H9 (cell line): ENCODE data around the gene NOVA2. TPM values are rescaled to one million over a fixed set of nuclear protein-coding genes. Genes with fewer than 3 reads are reported as not detected.

Experiments used
- DNase-seq: peaks from one replicate; pipeline ENCODE4 v3.0.0-alpha.2; 2017
- H2AFZ ChIP-seq: one replicate; pipeline ENCODE4 v1.6.1; 2013; ENCODE audit warnings: mild to moderate bottlenecking, low read length, control low read depth, moderate library complexity
- H2AK5ac ChIP-seq: 2 replicates; pipeline ENCODE4 v1.6.1; 2013; ENCODE audit warnings: low read length, control low read depth, mixed read lengths; ENCODE audit not compliant: insufficient read length
- H2BK120ac ChIP-seq: one replicate; pipeline ENCODE4 v1.6.1; 2013; ENCODE audit warnings: low read depth, mild to moderate bottlenecking, low read length, control low read depth, inconsistent platforms; ENCODE audit not compliant: poor library complexity, severe bottlenecking
- H2BK12ac ChIP-seq: 2 replicates; pipeline ENCODE4 v1.6.1; 2013; ENCODE audit warnings: low read length, control low read depth, mixed read lengths, low read depth; ENCODE audit not compliant: insufficient read length
- H2BK15ac ChIP-seq: 2 replicates; pipeline ENCODE4 v1.6.1; 2013; ENCODE audit warnings: low read depth, low read length, control low read depth
- H2BK20ac ChIP-seq: one replicate; pipeline ENCODE4 v1.6.1; 2013; ENCODE audit warnings: low read depth, mild to moderate bottlenecking, low read length, control low read depth, inconsistent platforms; ENCODE audit not compliant: poor library complexity, severe bottlenecking
- H2BK5ac ChIP-seq: 2 replicates; pipeline ENCODE4 v1.6.1; 2013; ENCODE audit warnings: low read length, control low read depth, mixed read lengths; ENCODE audit not compliant: insufficient read length
- H3K14ac ChIP-seq: 2 replicates; pipeline ENCODE4 v1.6.1; 2013; ENCODE audit warnings: low read length, control low read depth; ENCODE audit not compliant: insufficient read depth
- H3K18ac ChIP-seq: 2 replicates; pipeline ENCODE4 v1.6.1; 2013; ENCODE audit warnings: low read depth, mild to moderate bottlenecking, mixed read lengths, low read length, control low read depth; ENCODE audit not compliant: insufficient read length
- H3K23ac ChIP-seq: 2 replicates; pipeline ENCODE4 v1.6.1; 2013; ENCODE audit warnings: low read length, control low read depth, mixed read lengths, low read depth; ENCODE audit not compliant: insufficient read length
- H3K23me2 ChIP-seq: 2 replicates; pipeline ENCODE4 v1.6.1; 2013; ENCODE audit warnings: low read depth, mild to moderate bottlenecking, mixed read lengths, low read length, control low read depth; ENCODE audit not compliant: insufficient read length, poor library complexity, severe bottlenecking
- H3K27ac ChIP-seq: 2 replicates; pipeline ENCODE4 v1.5.1; 2013; ENCODE audit warnings: low read length, control low read depth, mixed read lengths, low read depth; ENCODE audit not compliant: insufficient read length
- H3K27me3 ChIP-seq: 2 replicates; pipeline ENCODE4 v1.6.1; 2013; ENCODE audit warnings: low read length, control low read depth, inconsistent platforms; ENCODE audit not compliant: insufficient read depth
- H3K4ac ChIP-seq: 2 replicates; pipeline ENCODE4 v1.6.1; 2013; ENCODE audit warnings: low read depth, mild to moderate bottlenecking, control low read depth, inconsistent platforms, low read length, moderate library complexity
- H3K4me1 ChIP-seq: 2 replicates; pipeline ENCODE4 v1.6.1; 2013; ENCODE audit warnings: low read length, control low read depth, inconsistent platforms; ENCODE audit not compliant: insufficient read depth
- H3K4me2 ChIP-seq: 2 replicates; pipeline ENCODE4 v1.6.1; 2013; ENCODE audit warnings: low read length, control low read depth, mixed read lengths; ENCODE audit not compliant: insufficient read length, insufficient read depth
- H3K56ac ChIP-seq: 2 replicates; pipeline ENCODE4 v1.6.1; 2013; ENCODE audit warnings: low read depth, mild to moderate bottlenecking, mixed read lengths, low read length, control low read depth; ENCODE audit not compliant: insufficient read length
- H3K79me1 ChIP-seq: 2 replicates; pipeline ENCODE4 v1.6.1; 2013; ENCODE audit warnings: low read depth, mild to moderate bottlenecking, moderate library complexity, low read length, control low read depth, inconsistent platforms; ENCODE audit not compliant: insufficient read depth, poor library complexity, severe bottlenecking
- H3K79me2 ChIP-seq: 2 replicates; pipeline ENCODE4 v1.6.1; 2013; ENCODE audit warnings: low read length, control low read depth, inconsistent platforms; ENCODE audit not compliant: insufficient read depth
- H3K9ac ChIP-seq: 2 replicates; pipeline ENCODE4 v1.6.1; 2013; ENCODE audit warnings: low read length, control low read depth, mixed read lengths; ENCODE audit not compliant: insufficient read length; ENCODE audit errors: extremely low read depth
- H3K9me3 ChIP-seq: one replicate; pipeline ENCODE4 v1.6.1; 2013; ENCODE audit warnings: low read depth, low read length, inconsistent platforms; ENCODE audit not compliant: control insufficient read depth
- H3T11ph ChIP-seq: one replicate; pipeline ENCODE4 v1.6.1; 2013; ENCODE audit warnings: mild to moderate bottlenecking, low read length, control low read depth, inconsistent platforms
- H4K20me1 ChIP-seq: one replicate; pipeline ENCODE4 v1.6.1; 2013; ENCODE audit not compliant: control insufficient read depth, insufficient read length, insufficient read depth
- H4K5ac ChIP-seq: 2 replicates; pipeline ENCODE4 v1.6.1; 2013; ENCODE audit warnings: low read depth, mild to moderate bottlenecking, mixed read lengths, low read length, control low read depth; ENCODE audit not compliant: insufficient read length
- H4K8ac ChIP-seq: replicated peaks from 2 replicates; pipeline ENCODE4 v1.6.1; 2013; ENCODE audit warnings: low read length, control low read depth, mixed read lengths, low read depth; ENCODE audit not compliant: insufficient read length
- H4K91ac ChIP-seq: 2 replicates; pipeline ENCODE4 v1.6.1; 2013; ENCODE audit warnings: low read depth, mild to moderate bottlenecking, moderate library complexity, mixed read lengths, low read length, control low read depth; ENCODE audit not compliant: insufficient read length
- H3K27ac Mint-ChIP-seq, 3 experiments: 2 replicates in 2 of 3; 3 replicates in 1 of 3; pipeline ENCODE4 v1.8.0; 2020 to 2021; ENCODE audit warnings: mixed read lengths in 3 of 3, mild to moderate bottlenecking in 1 of 3, moderate library complexity in 1 of 3
- H3K27me3 Mint-ChIP-seq: 2 replicates; pipeline ENCODE4 v1.8.0; 2021; ENCODE audit warnings: low read depth, mild to moderate bottlenecking, moderate library complexity, mixed read lengths
- H3K36me3 Mint-ChIP-seq, 3 experiments: 2 replicates in 2 of 3; 3 replicates in 1 of 3; pipeline ENCODE4 v1.8.0; 2020 to 2021; ENCODE audit warnings: low read depth in 3 of 3, mixed read lengths in 3 of 3; ENCODE audit not compliant: insufficient read depth in 1 of 3
- H3K4me1 Mint-ChIP-seq, 2 experiments: 2 replicates each; pipeline ENCODE4 v1.8.0; 2020; ENCODE audit warnings: mixed read lengths in 2 of 2
- H3K4me3 Mint-ChIP-seq, 2 experiments: 2 replicates in 1 of 2; 3 replicates in 1 of 2; pipeline ENCODE4 v1.8.0; 2020 to 2021; ENCODE audit warnings: mild to moderate bottlenecking in 2 of 2, mixed read lengths in 2 of 2, moderate library complexity in 1 of 2
- H3K9me3 Mint-ChIP-seq, 2 experiments: 2 replicates in 1 of 2; 3 replicates in 1 of 2; pipeline ENCODE4 v1.8.0; 2020; ENCODE audit warnings: mild to moderate bottlenecking in 2 of 2, mixed read lengths in 2 of 2, moderate library complexity in 1 of 2
- WGBS: extraction: QIAGEN DNeasy Blood & Tissue Kit; methylation state at CpG from one replicate; pipeline ENCODE4 v1.1.7; 2013; ENCODE audit warnings: missing lambda C conversion rate, low lambda C conversion rate, mixed read lengths; ENCODE audit not compliant: insufficient read length; ENCODE audit errors: extremely low coverage; 5-methylcytosine and 5-hydroxymethylcytosine counted together
- total RNA-seq: library from RNA; stranded (reverse); gene quantifications from 2 replicates; pipeline ENCODE4 v1.2.1, GENCODE V29; 2021
- TF ChIP-seq, protein P1 (sequence below): fragments of 200-600 bp; sonication (generic); conservative IDR thresholded peaks from 3 replicates; pipeline ENCODE4 v1.8.0; 2021; ENCODE audit warnings: antibody characterized with exemption, mild to moderate bottlenecking

The NOVA2 gene
- total RNA-seq, 1 experiment from 2014 or later, result 8.8 TPM

DNA sequence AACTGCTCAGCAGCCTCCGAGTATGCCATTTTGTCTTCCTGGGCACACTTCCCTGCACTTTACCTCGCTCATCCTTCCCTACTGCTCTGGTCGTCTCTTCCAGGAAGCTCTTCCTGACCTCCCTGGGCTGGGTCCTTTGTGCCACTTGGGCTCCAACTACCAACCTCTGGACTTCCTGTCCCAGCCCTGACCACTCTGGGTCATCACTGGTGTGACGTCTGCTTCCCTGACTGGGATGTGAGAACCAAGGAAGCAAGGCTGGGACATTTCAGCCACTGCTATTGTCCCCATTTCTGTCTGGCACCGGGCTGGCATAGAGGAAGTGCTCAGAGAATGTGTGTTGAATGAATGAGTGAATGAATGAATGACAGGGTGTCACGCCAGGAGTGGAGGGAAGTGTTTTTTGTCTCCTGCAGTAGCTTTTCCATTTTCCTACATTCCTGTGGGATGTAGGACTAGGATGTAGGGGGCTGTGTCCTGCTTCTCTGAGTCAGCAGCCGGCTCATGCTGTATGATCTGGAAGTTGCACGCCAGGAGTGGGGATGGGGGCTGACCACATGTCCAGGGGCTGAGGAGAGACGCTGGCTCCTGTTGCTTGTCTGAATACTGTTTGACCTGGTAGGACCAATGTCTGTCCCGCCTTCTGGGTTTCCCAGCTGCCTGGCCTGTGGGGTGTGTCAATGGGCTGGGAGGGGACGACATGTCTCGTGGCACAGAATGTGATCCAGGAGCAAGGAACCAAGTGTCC, 14.7 kb downstream of the NOVA2 start:
- Histone ChIP-seq H3K9me3 (no peaks in the 10 kb centered on the region), H2BK15ac (no peak overlapping the region), H4K91ac (no peak overlapping the region), H3K4me1 (no peaks in the 10 kb centered on the region), H3K14ac (no peak overlapping the region), H3K4ac (no peak overlapping the region), H2BK120ac (no peak overlapping the region), H3K4me2 (no peak overlapping the region), H4K8ac (no peak overlapping the region), H3K9ac (no peak overlapping the region), H3K79me1 (no peaks in the 10 kb centered on the region), H3T11ph (no peak overlapping the region), H3K18ac (no peak overlapping the region), H3K27ac (no peak overlapping the region), H2AFZ (no peak overlapping the region), H3K27me3 (no peaks in the 10 kb centered on the region), H2BK20ac (no peak overlapping the region), H2AK5ac (no peak overlapping the region), H3K23ac (no peak overlapping the region), H2BK5ac (no peak overlapping the region), H4K5ac (no peak overlapping the region), H3K23me2 (peaks cover 2% of the 10 kb centered on the region), H3K56ac (no peak overlapping the region), H2BK12ac (no peak overlapping the region), H4K20me1 (peaks cover 3% of the 10 kb centered on the region), H3K79me2 (no peaks in the 10 kb centered on the region)
- WGBS, result no CpG with 5 or more reads among the region's 12 CpGs
- no peak for DNase-seq
- H3K27ac Mint-ChIP-seq, result no peak overlapping the region
- TF ChIP-seq, protein P1, sequence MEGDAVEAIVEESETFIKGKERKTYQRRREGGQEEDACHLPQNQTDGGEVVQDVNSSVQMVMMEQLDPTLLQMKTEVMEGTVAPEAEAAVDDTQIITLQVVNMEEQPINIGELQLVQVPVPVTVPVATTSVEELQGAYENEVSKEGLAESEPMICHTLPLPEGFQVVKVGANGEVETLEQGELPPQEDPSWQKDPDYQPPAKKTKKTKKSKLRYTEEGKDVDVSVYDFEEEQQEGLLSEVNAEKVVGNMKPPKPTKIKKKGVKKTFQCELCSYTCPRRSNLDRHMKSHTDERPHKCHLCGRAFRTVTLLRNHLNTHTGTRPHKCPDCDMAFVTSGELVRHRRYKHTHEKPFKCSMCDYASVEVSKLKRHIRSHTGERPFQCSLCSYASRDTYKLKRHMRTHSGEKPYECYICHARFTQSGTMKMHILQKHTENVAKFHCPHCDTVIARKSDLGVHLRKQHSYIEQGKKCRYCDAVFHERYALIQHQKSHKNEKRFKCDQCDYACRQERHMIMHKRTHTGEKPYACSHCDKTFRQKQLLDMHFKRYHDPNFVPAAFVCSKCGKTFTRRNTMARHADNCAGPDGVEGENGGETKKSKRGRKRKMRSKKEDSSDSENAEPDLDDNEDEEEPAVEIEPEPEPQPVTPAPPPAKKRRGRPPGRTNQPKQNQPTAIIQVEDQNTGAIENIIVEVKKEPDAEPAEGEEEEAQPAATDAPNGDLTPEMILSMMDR, result no peak
- H3K36me3 Mint-ChIP-seq, result peaks cover 6 to 30% (median 7%) of the 10 kb centered on the region in 3 experiments; a peak in 6 of 7 replicates
- H3K9me3 Mint-ChIP-seq, result no peaks in the 10 kb centered on the region
- H3K27me3 Mint-ChIP-seq, result peaks cover 57% of the 10 kb centered on the region
- H3K4me1 Mint-ChIP-seq, result peaks cover 11 to 27% of the 10 kb centered on the region in 2 experiments
- H3K4me3 Mint-ChIP-seq, result no peak overlapping the region
